T-cell (primary cell): ENCODE measurements around the gene ADAMTSL4. TPM values are rescaled to one million over a fixed set of nuclear protein-coding genes. Genes with fewer than 3 reads are reported as not detected.

ENCODE experiments used
- ATAC-seq, 4 experiments: fragments of 200-7000 bp in 3 of 4; fragments of 150-1000 bp in 1 of 4; cut with Tn5 transposase; replicated peaks in 1 of 4; 1 replicate in 3 of 4; 2 replicates in 1 of 4; pipeline ENCODE4 v1.10.0; 2021; ENCODE audit warnings: moderate library complexity in 3 of 4, mild to moderate bottlenecking in 2 of 4, moderate number of reproducible peaks in 1 of 4
- CTCF ChIA-PET, 2 donors: fragments of 300-600 bp; sonication (Branson Sonifier 250); formaldehyde crosslinking; loops; one replicate each; lab custom pipeline; 2022; ENCODE audit warnings: antibody characterized with exemption in 2 of 2; lab: Charles Lee
- POLR2A ChIA-PET, 2 donors: fragments of 300-600 bp; sonication (Branson Sonifier 250); formaldehyde crosslinking; loops; one replicate each; lab custom pipeline; 2022; ENCODE audit warnings: antibody characterized with exemption in 2 of 2; lab: Charles Lee
- DNase-seq, 35 experiments: peaks; one replicate each; pipeline versions ENCODE4 v3.0.0 to v3.0.0-alpha.2; 2013 to 2023
- H3K27ac ChIP-seq: one replicate; pipeline ENCODE4 v1.5.1; 2013; ENCODE audit warnings: low read length
- H3K27me3 ChIP-seq, 2 experiments: replicated peaks in 1 of 2; 1 replicate in 1 of 2; 2 replicates in 1 of 2; pipeline versions ENCODE4 v1.6.1 to v1.7.0; 2013; ENCODE audit warnings: low read length in 1 of 2, mixed read lengths in 1 of 2; ENCODE audit not compliant: control insufficient read depth in 2 of 2, insufficient read depth in 2 of 2; ENCODE audit errors: extremely low read depth in 1 of 2
- H3K36me3 ChIP-seq, 2 donors: 1 replicate in 1 of 2; 2 replicates in 1 of 2; pipeline versions ENCODE4 v1.6.1 to v1.7.0; 2013; ENCODE audit warnings: low read length in 1 of 2; ENCODE audit not compliant: control insufficient read depth in 2 of 2, insufficient read depth in 1 of 2; ENCODE audit errors: extremely low read depth in 1 of 2
- H3K4me1 ChIP-seq, 2 experiments: 1 replicate in 1 of 2; 2 replicates in 1 of 2; pipeline versions ENCODE4 v1.6.1 to v1.7.0; 2013; ENCODE audit warnings: low read length in 2 of 2, mixed read lengths in 1 of 2; ENCODE audit not compliant: insufficient read depth in 2 of 2, control insufficient read depth in 1 of 2; ENCODE audit errors: extremely low read depth in 1 of 2
- H3K4me3 ChIP-seq, 2 donors: 1 replicate in 1 of 2; 2 replicates in 1 of 2; pipeline versions ENCODE4 v1.5.1 to v1.7.0; 2013; ENCODE audit warnings: mild to moderate bottlenecking in 2 of 2, low read length in 1 of 2, moderate library complexity in 1 of 2; ENCODE audit not compliant: control insufficient read depth in 1 of 2; ENCODE audit errors: extremely low read depth in 1 of 2
- H3K9me3 ChIP-seq: 2 replicates; pipeline ENCODE4 v1.7.0; 2013
- H3K27ac Mint-ChIP-seq, 2 donors: one replicate each; pipeline ENCODE4 v1.8.0; 2020 to 2021; ENCODE audit warnings: mild to moderate bottlenecking in 2 of 2, mixed read lengths in 2 of 2
- H3K27me3 Mint-ChIP-seq, 2 donors: one replicate each; pipeline ENCODE4 v1.8.0; 2021 to 2022; ENCODE audit warnings: mixed read lengths in 2 of 2
- H3K36me3 Mint-ChIP-seq: one replicate; pipeline ENCODE4 v1.8.0; 2021; ENCODE audit warnings: mixed read lengths
- H3K4me1 Mint-ChIP-seq, 3 donors: one replicate each; pipeline ENCODE4 v1.8.0; 2020 to 2022; ENCODE audit warnings: mixed read lengths in 3 of 3, mild to moderate bottlenecking in 1 of 3
- H3K4me3 Mint-ChIP-seq, 3 donors: one replicate each; pipeline ENCODE4 v1.8.0; 2020 to 2022; ENCODE audit warnings: mild to moderate bottlenecking in 3 of 3, mixed read lengths in 3 of 3, moderate library complexity in 3 of 3
- H3K9me3 Mint-ChIP-seq, 3 donors: one replicate each; pipeline ENCODE4 v1.8.0; 2020 to 2022; ENCODE audit warnings: mixed read lengths in 3 of 3
- WGBS: methylation state at CpG from one replicate; pipeline ENCODE4 v1.1.5; 2013; ENCODE audit warnings: missing lambda C conversion rate; ENCODE audit not compliant: insufficient coverage; 5-methylcytosine and 5-hydroxymethylcytosine counted together
- total RNA-seq, 35 experiments: library from RNA in 6 of 35; stranded (reverse) in 6 of 35; fragments of 120-200 nt in 1 of 35; gene quantifications; one replicate each; pipeline versions ENCODE4 v1.2.1 to v1.2.4 and lab custom pipeline; 2013 to 2026

ADAMTSL4 gene
- total RNA-seq, 5 donors from 2014 or later (not counting 1 experiment from before 2014, with no cell fraction given) = 0.26 to 0.66 (median 0.49) TPM

DNA sequence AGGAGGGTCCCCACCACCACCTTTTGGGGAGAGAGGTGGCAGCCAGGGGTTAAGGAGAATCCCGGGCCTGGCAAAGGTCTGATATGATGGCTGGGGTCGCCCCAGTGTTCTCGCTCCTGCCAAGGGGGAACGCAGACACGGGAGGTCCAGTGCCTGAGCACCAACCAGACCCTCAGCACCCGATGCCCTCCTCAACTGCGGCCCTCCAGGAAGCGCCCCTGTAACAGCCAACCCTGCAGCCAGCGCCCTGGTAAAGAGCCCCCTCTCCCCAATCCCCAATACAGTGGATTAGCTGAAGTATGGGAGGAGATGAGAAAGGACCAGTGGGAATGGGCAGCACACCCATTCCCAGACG is 10.4 kb downstream of the ADAMTSL4 start:
- DNase-seq (no peak), ATAC-seq (no peak)
- Histone ChIP-seq H3K27me3 (no peaks in the 10 kb centered on the region), H3K9me3 (no peaks in the 10 kb centered on the region), H3K27ac (no peak overlapping the region), H3K4me1 (peaks cover 11 to 58% of the 10 kb centered on the region in 2 experiments), H3K36me3 (peaks cover 0 to 10% of the 10 kb centered on the region in 2 donors), H3K4me3 (no peak overlapping the region)
- Mint-ChIP-seq H3K9me3 (no peaks in the 10 kb centered on the region), H3K36me3 (peaks cover 5% of the 10 kb centered on the region), H3K4me3 (peak overlapping the region in 1 of 3 donors; percentile 95), H3K27me3 (no peaks in the 10 kb centered on the region), H3K4me1 (peaks cover 39 to 54% (median 41%) of the 10 kb centered on the region in 3 donors), H3K27ac (peak overlapping the region in 1 of 2 donors; percentile 100)
- ChIA-PET CTCF (interaction anchor here (0.5 to 7.3 kb wide), 14 partner anchors 11 to 518 kb away, joined by 3 to 170 read pairs (median 4); partner anchors contain the start of genes MCL1 (in 2 of the 2), ENSA (in 1 of the 2) and GOLPH3L (in 1 of the 2)), POLR2A (interaction anchor here (1.6 to 7.2 kb wide), 3 partner anchors 15 to 68 kb away, joined by 10 to 255 read pairs (median 10); partner anchors contain the start of genes ENSA (in 1 of the 2) and MCL1 (in 1 of the 2))
- 72% methylated on average over 6 of the region's 10 CpGs for WGBS

DNA sequence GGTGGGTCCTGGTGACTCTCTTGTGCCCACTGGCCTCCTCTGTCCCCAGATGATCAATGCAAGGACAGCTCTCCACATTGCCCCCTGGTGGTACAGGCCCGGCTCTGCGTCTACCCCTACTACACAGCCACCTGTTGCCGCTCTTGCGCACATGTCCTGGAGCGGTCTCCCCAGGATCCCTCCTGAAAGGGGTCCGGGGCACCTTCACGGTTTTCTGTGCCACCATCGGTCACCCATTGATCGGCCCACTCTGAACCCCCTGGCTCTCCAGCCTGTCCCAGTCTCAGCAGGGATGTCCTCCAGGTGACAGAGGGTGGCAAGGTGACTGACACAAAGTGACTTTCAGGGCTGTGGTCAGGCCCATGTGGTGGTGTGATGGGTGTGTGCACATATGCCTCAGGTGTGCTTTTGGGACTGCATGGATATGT is 10.8 kb downstream of the ADAMTSL4 start:
- Histone ChIP-seq H3K4me1 (peaks cover 15 to 62% of the 10 kb centered on the region in 2 experiments), H3K27me3 (no peaks in the 10 kb centered on the region), H3K9me3 (no peaks in the 10 kb centered on the region), H3K4me3 (peak overlapping the region in 1 of 2 donors; percentile 83), H3K36me3 (peaks cover 0 to 10% of the 10 kb centered on the region in 2 donors), H3K27ac (peak overlapping the region; percentile 95)
- POLR2A ChIA-PET = interaction anchor here (0.6 to 7.2 kb wide), 6 partner anchors 15 to 97 kb away, joined by 3 to 255 read pairs (median 7); partner anchors contain the start of genes ENSA (in 1 of the 2) and MCL1 (in 1 of the 2)
- DNase-seq = peak in 34 of 35 experiments; percentile 44 to 86 (median 66)
- WGBS = 22% methylated on average over 6 of the region's 9 CpGs
- CTCF ChIA-PET = interaction anchor here (0.5 to 7.3 kb wide), 18 partner anchors 12 to 518 kb away, joined by 3 to 170 read pairs (median 4); partner anchors contain the start of genes MCL1 (in 2 of the 2), ENSA (in 1 of the 2) and GOLPH3L (in 1 of the 2)
- H3K4me3 Mint-ChIP-seq = peak overlapping the region; percentile 91 to 99 (median 95)
- peak in 2 of 4 experiments; percentile 13 to 18 for ATAC-seq
- H3K36me3 Mint-ChIP-seq = peaks cover 5% of the 10 kb centered on the region
- peaks cover 43 to 58% (median 44%) of the 10 kb centered on the region in 3 donors for H3K4me1 Mint-ChIP-seq
- H3K27me3 Mint-ChIP-seq = no peaks in the 10 kb centered on the region
- peak overlapping the region; percentile 100 for H3K27ac Mint-ChIP-seq
- H3K9me3 Mint-ChIP-seq = no peaks in the 10 kb centered on the region

DNA sequence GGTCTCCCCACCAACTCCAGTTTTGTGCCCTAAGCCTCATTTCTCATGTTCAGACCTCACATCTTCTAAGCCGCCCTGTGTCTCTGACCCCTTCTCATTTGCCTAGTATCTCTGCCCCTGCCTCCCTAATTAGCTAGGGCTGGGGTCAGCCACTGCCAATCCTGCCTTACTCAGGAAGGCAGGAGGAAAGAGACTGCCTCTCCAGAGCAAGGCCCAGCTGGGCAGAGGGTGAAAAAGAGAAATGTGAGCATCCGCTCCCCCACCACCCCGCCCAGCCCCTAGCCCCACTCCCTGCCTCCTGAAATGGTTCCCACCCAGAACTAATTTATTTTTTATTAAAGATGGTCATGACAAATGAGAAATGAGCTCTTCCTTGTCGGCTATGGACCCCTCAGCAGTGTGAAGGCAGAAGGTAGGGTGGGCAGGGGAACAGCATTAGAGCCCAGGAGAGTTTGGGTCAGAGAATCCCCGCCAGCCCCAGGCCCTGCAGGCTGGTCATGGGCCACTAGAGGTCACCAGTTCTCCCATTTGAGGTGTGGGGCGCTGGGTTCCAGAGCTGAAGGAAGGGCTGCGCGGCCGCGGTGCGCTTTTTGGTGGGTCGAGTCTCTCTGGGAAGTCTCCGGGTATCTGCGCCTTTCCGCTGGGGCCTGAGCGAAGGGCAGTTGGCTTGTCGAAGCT is 11.5 kb downstream of the ADAMTSL4 start:
- Histone ChIP-seq H3K27me3 (no peaks in the 10 kb centered on the region), H3K4me1 (peaks cover 22 to 69% of the 10 kb centered on the region in 2 experiments), H3K36me3 (peaks cover 0 to 10% of the 10 kb centered on the region in 2 donors), H3K4me3 (peak overlapping the region; percentile 83 to 90), H3K9me3 (no peaks in the 10 kb centered on the region), H3K27ac (peak overlapping the region; percentile 95)
- peaks cover 47 to 61% (median 48%) of the 10 kb centered on the region in 3 donors for H3K4me1 Mint-ChIP-seq
- WGBS = 0% methylated on average over 5 of the region's 17 CpGs
- H3K27me3 Mint-ChIP-seq = no peaks in the 10 kb centered on the region
- ATAC-seq (peak; percentile 27 to 45 (median 36)), DNase-seq (peak; percentile 49 to 87 (median 74))
- H3K9me3 Mint-ChIP-seq = no peaks in the 10 kb centered on the region
- H3K36me3 Mint-ChIP-seq = peaks cover under 1% of the 10 kb centered on the region
- ChIA-PET CTCF (interaction anchor here (0.5 to 7.3 kb wide), 29 partner anchors 9 to 691 kb away, joined by 3 to 170 read pairs (median 4); partner anchors contain the start of genes MCL1 (in 2 of the 2), ENSA (in 1 of the 2) and GOLPH3L (in 1 of the 2)), POLR2A (interaction anchor here (0.5 to 7.2 kb wide), 18 partner anchors 9 to 200 kb away, joined by 3 to 255 read pairs (median 4); partner anchors contain the start of genes ENSA (in 2 of the 2) and MCL1 (in 1 of the 2))
- H3K27ac Mint-ChIP-seq = peak overlapping the region; percentile 100
- H3K4me3 Mint-ChIP-seq = peak overlapping the region; percentile 91 to 99 (median 95)

DNA sequence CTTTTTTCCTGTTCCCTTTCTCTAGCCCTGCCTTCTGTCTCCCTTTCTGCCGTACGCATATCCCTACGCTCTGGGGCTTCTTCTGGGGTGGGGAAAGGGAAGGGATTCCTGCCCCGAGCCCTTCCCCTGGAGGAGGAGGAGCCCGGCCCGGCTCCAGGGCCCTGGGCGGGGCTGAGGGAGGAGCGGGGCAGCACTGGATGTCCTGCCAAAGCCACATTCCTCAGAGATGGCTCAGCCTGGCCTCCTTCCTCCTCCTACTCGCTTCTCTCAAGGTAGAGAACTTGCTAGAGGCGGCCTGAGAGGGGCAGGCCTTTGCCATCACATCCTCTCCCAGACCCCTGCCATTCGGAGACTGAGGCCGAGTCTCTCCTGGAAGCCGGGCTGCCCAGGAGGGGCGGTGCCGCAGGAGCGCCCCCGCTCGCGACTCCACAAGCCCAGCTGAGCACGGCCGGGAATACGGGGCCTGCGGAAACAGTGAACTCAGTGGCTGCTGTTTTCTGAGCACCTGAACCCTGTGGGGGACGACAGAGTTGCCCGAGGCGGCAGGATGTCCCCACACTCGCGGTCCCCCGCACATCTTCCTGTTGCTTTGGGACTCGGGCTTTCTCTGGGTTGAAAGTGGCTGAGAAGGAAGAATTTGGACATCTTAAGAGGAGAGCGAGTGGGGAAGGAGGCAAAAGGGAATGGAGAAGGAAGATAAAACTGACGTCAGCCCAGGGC is 12.2 kb downstream of the ADAMTSL4 start:
- H3K27ac Mint-ChIP-seq = peak overlapping the region; percentile 100
- peaks cover 54 to 66% (median 55%) of the 10 kb centered on the region in 3 donors for H3K4me1 Mint-ChIP-seq
- no peaks in the 10 kb centered on the region for H3K27me3 Mint-ChIP-seq
- ChIA-PET POLR2A (interaction anchor here (0.6 to 7.2 kb wide), 19 partner anchors 10 to 115 kb away, joined by 3 to 255 read pairs (median 7); partner anchors contain the start of genes ENSA (in 2 of the 2) and MCL1 (in 2 of the 2)), CTCF (interaction anchor here (0.6 to 7.3 kb wide), 23 partner anchors 9 to 690 kb away, joined by 3 to 170 read pairs (median 5); partner anchors contain the start of genes MCL1 (in 2 of the 2), ENSA (in 1 of the 2) and GOLPH3L (in 1 of the 2))
- no peaks in the 10 kb centered on the region for H3K9me3 Mint-ChIP-seq
- H3K4me1 ChIP-seq = peaks cover 27 to 76% of the 10 kb centered on the region in 2 experiments
- H3K4me3 Mint-ChIP-seq = peak overlapping the region; percentile 91 to 99 (median 95)
- H3K27ac ChIP-seq = peak overlapping the region; percentile 95
- peak in 32 of 35 experiments; percentile 45 to 73 (median 55) for DNase-seq
- no peaks in the 10 kb centered on the region for H3K36me3 Mint-ChIP-seq
- H3K4me3 ChIP-seq = peak overlapping the region; percentile 83 to 90
- WGBS = under 1% methylated on average over 24 of the region's 32 CpGs
- no peaks in the 10 kb centered on the region for H3K9me3 ChIP-seq
- H3K27me3 ChIP-seq = no peaks in the 10 kb centered on the region
- peaks cover 0 to 6% of the 10 kb centered on the region in 2 donors for H3K36me3 ChIP-seq
- ATAC-seq = peak; percentile 26 to 42 (median 40)

DNA sequence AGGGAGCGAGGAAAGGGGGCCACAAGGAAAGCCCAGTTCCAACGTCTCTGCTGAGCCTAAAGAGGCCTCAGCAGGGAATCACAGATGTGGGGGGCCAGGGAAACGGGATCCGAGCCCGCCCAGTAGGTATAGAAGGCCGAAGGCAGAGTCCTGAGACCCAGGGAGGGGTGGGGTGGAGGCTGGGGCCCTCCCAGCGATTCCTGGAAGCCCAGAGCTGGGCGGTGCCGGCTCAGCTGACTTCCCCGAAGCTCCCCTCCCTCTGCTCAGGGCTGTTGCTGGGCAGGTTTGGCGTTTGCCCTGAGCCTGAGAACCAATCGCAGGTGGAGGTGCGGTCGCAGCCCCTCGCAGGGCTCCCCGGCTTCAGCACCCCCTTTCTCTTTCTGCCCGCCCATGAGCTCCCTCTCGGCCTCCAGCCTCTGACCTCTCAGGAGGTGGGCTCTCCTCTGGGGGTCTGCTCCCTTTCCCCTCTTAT is 12.8 kb downstream of the ADAMTSL4 start:
- H3K4me3 Mint-ChIP-seq = peak overlapping the region; percentile 91 to 99 (median 95)
- H3K36me3 Mint-ChIP-seq = no peaks in the 10 kb centered on the region
- H3K27ac Mint-ChIP-seq = peak overlapping the region; percentile 100
- POLR2A ChIA-PET = interaction anchor here (0.6 to 7.2 kb wide), 7 partner anchors 9 to 67 kb away, joined by 3 to 255 read pairs (median 10); partner anchors contain the start of genes MCL1 (in 2 of the 2) and ENSA (in 1 of the 2)
- WGBS = 0% methylated on average over 12 of the region's 18 CpGs
- H3K9me3 Mint-ChIP-seq = no peaks in the 10 kb centered on the region
- CTCF ChIA-PET = interaction anchor here (0.5 to 7.3 kb wide), 7 partner anchors 13 to 135 kb away, joined by 4 to 170 read pairs (median 21); partner anchors contain the start of genes MCL1 (in 2 of the 2) and ENSA (in 1 of the 2)
- ATAC-seq (peak; percentile 46 to 55 (median 52)), DNase-seq (peak in 34 of 35 experiments; percentile 66 to 91 (median 83))
- Histone ChIP-seq H3K27me3 (no peaks in the 10 kb centered on the region), H3K4me1 (peaks cover 33 to 82% of the 10 kb centered on the region in 2 experiments), H3K36me3 (peaks cover 0 to 6% of the 10 kb centered on the region in 2 donors), H3K9me3 (no peaks in the 10 kb centered on the region), H3K27ac (peak overlapping the region; percentile 95), H3K4me3 (peak overlapping the region; percentile 83 to 90)
- H3K27me3 Mint-ChIP-seq = no peaks in the 10 kb centered on the region
- H3K4me1 Mint-ChIP-seq = peaks cover 60 to 71% (median 61%) of the 10 kb centered on the region in 3 donors
